HL-60/S4 treated with phorbol 12-myristate 13-acetate at 8.2 ng/mL for 4 days and 3 days (cell line): ENCODE measurements around the gene PDGFD.

Experiments used
- in situ Hi-C: fragments of 300-500 bp; cut with MboI; formaldehyde crosslinking; loops from 2 replicates; pipeline ENCODE4 v1.15.0; 2022; ENCODE audit warnings: low sequenced_read_pairs

The PDGFD gene

GRCh38 chr11:103893371-103893770, 270.6 kb downstream of the PDGFD start:
- in situ Hi-C loops = no loop called here

GRCh38 chr11:103892603-103893002, 271.3 kb downstream of the PDGFD start:
- in situ Hi-C loops = no loop called here

- in situ Hi-C loops = no loop called here
Observed at GRCh38 chr11:103890654-103891053, 273.3 kb downstream of the PDGFD start.

GRCh38 chr11:103889679-103890078, 274.3 kb downstream of the PDGFD start:
- in situ Hi-C loops = no loop called here

GRCh38 chr11:103888541-103888951, 275.4 kb downstream of the PDGFD start:
- in situ Hi-C loops = no loop called here

- in situ Hi-C loops = no loop called here
Observed at GRCh38 chr11:103887001-103887658, 276.8 kb downstream of the PDGFD start.

GRCh38 chr11:103883856-103884255, 280.1 kb downstream of the PDGFD start:
- in situ Hi-C loops = no loop called here

GRCh38 chr11:103883291-103883690, 280.7 kb downstream of the PDGFD start:
- in situ Hi-C loops = no loop called here

- in situ Hi-C loops = no loop called here
Observed at GRCh38 chr11:103881584-103881983, 282.4 kb downstream of the PDGFD start.

- in situ Hi-C loops = no loop called here
Observed at GRCh38 chr11:103880968-103881367, 283.0 kb downstream of the PDGFD start.

- in situ Hi-C loops = no loop called here
Observed at GRCh38 chr11:103878646-103879045, 285.3 kb downstream of the PDGFD start.

GRCh38 chr11:103877221-103877620, 286.7 kb downstream of the PDGFD start:
- in situ Hi-C loops = no loop called here

GRCh38 chr11:103875855-103876510, 288.0 kb downstream of the PDGFD start:
- in situ Hi-C loops = no loop called here

GRCh38 chr11:103872748-103873147, 291.2 kb downstream of the PDGFD start:
- in situ Hi-C loops = no loop called here

GRCh38 chr11:103871923-103872551, 291.9 kb downstream of the PDGFD start:
- in situ Hi-C loops = no loop called here

GRCh38 chr11:103870821-103871309, 293.1 kb downstream of the PDGFD start:
- in situ Hi-C loops = no loop called here

- in situ Hi-C loops = no loop called here
Observed at GRCh38 chr11:103867481-103867880, 296.5 kb downstream of the PDGFD start.

- in situ Hi-C loops = no loop called here
Observed at GRCh38 chr11:103863497-103863896, 300.4 kb downstream of the PDGFD start.

GRCh38 chr11:103862802-103863174, 301.2 kb downstream of the PDGFD start:
- in situ Hi-C loops = no loop called here

- in situ Hi-C loops = no loop called here
Observed at GRCh38 chr11:103862094-103862801, 301.7 kb downstream of the PDGFD start.
